ENCODE measurements around the gene EEF1AKMT2. TPM values are rescaled to one million over a fixed set of nuclear protein-coding genes. Genes with fewer than 3 reads are reported as not detected.
A peak's percentile ranks its signal among the peaks of the same experiment; 100 is the strongest.

Gene EEF1AKMT2
- total and polyA plus RNA-seq, 8 donors = 7.6 to 47.9 (median 12.9) TPM

- intact Hi-C loops (cut with DNase I; ENCODE audit: low total_unique reads) = no loop called here
Observed at GRCh38 chr10:124745252-124745651, 46.4 kb downstream of the EEF1AKMT2 start.

GRCh38 chr10:124744102-124745050, 47.3 kb downstream of the EEF1AKMT2 start, which contains the start of gene FAM53B:
Gene FAM53B (minus strand): TSS chr10:124744378. CDS start chr10:124706713, 37,665 bp downstream.
- peak; percentile 87 to 96 for DNase-seq
- Histone ChIP-seq H3K27ac (peak within 1 kb of the TSS; percentile 87 to 97 (median 90)), H3K4me3 (peak within 1 kb of the TSS; percentile 58 to 88 (median 74)), H3K27me3 (no peaks in the 10 kb centered on the region), H3K36me3 (peaks cover 0 to 7% (median 6%) of the 10 kb centered on the region in 4 donors), H3K9me3 (no peaks in the 10 kb centered on the region), H3K4me1 (peaks cover 45 to 70% (median 58%) of the 10 kb centered on the region in 4 donors)
- WGBS, 5 donors = 0 to 2% (median 0%) methylated on average over 12 to 98 of the region's 100 CpGs
- TF ChIP-seq POLR2A (IDR thresholded peaks at IDR 0.05) (no peak), POLR2AphosphoS5 (IDR thresholded peaks at IDR 0.05) (peak; percentile 26 to 46 (median 38)), EP300 (IDR thresholded peaks at IDR 0.05) (no peak), CTCF (IDR thresholded peaks at IDR 0.05) (peak in 1 of 7 experiments; percentile 45)
- intact Hi-C loops (cut with DNase I; ENCODE audit: low total_unique reads) = loop anchor here (5.0 kb wide), 1 partner anchor 207 kb away; no protein-coding TSS in a partner anchor

More at GRCh38 chr10:124745252-124745651, 46.4 kb downstream of the EEF1AKMT2 start:
- peak overlapping the region; percentile 36 to 94 (median 89) for H3K27ac ChIP-seq
- TF ChIP-seq POLR2AphosphoS5 (IDR thresholded peaks at IDR 0.05) (no peak), POLR2A (IDR thresholded peaks at IDR 0.05) (no peak), EP300 (IDR thresholded peaks at IDR 0.05) (no peak), CTCF (IDR thresholded peaks at IDR 0.05) (no peak)
- no peak overlapping the region for H3K4me3 ChIP-seq
- H3K27me3 ChIP-seq = no peaks in the 10 kb centered on the region
- DNase-seq = no peak
- WGBS, 5 donors = 35 to 50% (median 40%) methylated on average over 4 of the region's 4 CpGs
- H3K4me1 ChIP-seq = peaks cover 36 to 61% (median 49%) of the 10 kb centered on the region in 4 donors
- peaks cover 0 to 7% (median 6%) of the 10 kb centered on the region in 4 donors for H3K36me3 ChIP-seq
- H3K9me3 ChIP-seq = no peaks in the 10 kb centered on the region

GRCh38 chr10:124743191-124744101, 48.2 kb downstream of the EEF1AKMT2 start:
- WGBS, 5 donors = 0 to 1% (median 0%) methylated on average over 22 to 101 of the region's 101 CpGs
- TF ChIP-seq POLR2AphosphoS5 (IDR thresholded peaks at IDR 0.05) (no peak), CTCF (IDR thresholded peaks at IDR 0.05) (no peak), EP300 (IDR thresholded peaks at IDR 0.05) (no peak)
- Histone ChIP-seq H3K27me3 (no peaks in the 10 kb centered on the region), H3K36me3 (peaks cover 0 to 7% (median 6%) of the 10 kb centered on the region in 4 donors), H3K9me3 (no peaks in the 10 kb centered on the region), H3K27ac (peak overlapping the region; percentile 72 to 97 (median 89)), H3K4me1 (peaks cover 54 to 78% (median 68%) of the 10 kb centered on the region in 4 donors), H3K4me3 (peak overlapping the region; percentile 58 to 88 (median 74))
- DNase-seq = peak; percentile 46 to 72
- intact Hi-C loops (cut with DNase I; ENCODE audit: low total_unique reads) = loop anchor here (5.0 kb wide), 1 partner anchor 206 kb away; no protein-coding TSS in a partner anchor
